Putamen (tissue), 1 donor: ENCODE results near the gene SNX33.

Experiments used
- DNase-seq: peaks from one replicate; pipeline ENCODE4 v3.0.0-alpha.2; 2016; ENCODE audit warnings: low spot score

SNX33 gene

GRCh38 chr15:75641603-75642002 is 6.1 kb upstream of the SNX33 start:
- no peak for DNase-seq

- DNase-seq, result no peak
Observed at GRCh38 chr15:75644376-75644775, 3.3 kb upstream of the SNX33 start.

GRCh38 chr15:75646112-75646943 is 1.4 kb upstream of the SNX33 start:
- no peak for DNase-seq

- DNase-seq, result no peak
Observed at GRCh38 chr15:75646944-75647364, 758 bp upstream of the SNX33 start.

- no peak for DNase-seq
Observed at GRCh38 chr15:75648156-75649000, 666 bp downstream of the SNX33 start.

GRCh38 chr15:75649045-75649761 is 1.5 kb downstream of the SNX33 start:
- no peak for DNase-seq

- DNase-seq, result no peak
Observed at GRCh38 chr15:75649848-75650247, 2.1 kb downstream of the SNX33 start.

GRCh38 chr15:75650908-75651809 is 3.4 kb downstream of the SNX33 start:
- no peak for DNase-seq

GRCh38 chr15:75651810-75652543 is 4.3 kb downstream of the SNX33 start:
- no peak for DNase-seq

- DNase-seq, result no peak
Observed at GRCh38 chr15:75653347-75653913, 5.7 kb downstream of the SNX33 start.

GRCh38 chr15:75654201-75654907 is 6.6 kb downstream of the SNX33 start:
- DNase-seq, result no peak

GRCh38 chr15:75655931-75656330 is 8.2 kb downstream of the SNX33 start:
- DNase-seq, result no peak

- no peak for DNase-seq
Observed at GRCh38 chr15:75656331-75656730, 8.6 kb downstream of the SNX33 start.

- no peak for DNase-seq
Observed at GRCh38 chr15:75656813-75657212, 9.1 kb downstream of the SNX33 start.

- DNase-seq, result no peak
Observed at GRCh38 chr15:75659141-75659771, 11.5 kb downstream of the SNX33 start.

- no peak for DNase-seq
Observed at GRCh38 chr15:75659928-75660645, 12.4 kb downstream of the SNX33 start.

GRCh38 chr15:75661100-75661755 is 13.5 kb downstream of the SNX33 start:
- no peak for DNase-seq

GRCh38 chr15:75661756-75662140 is 14.0 kb downstream of the SNX33 start:
- DNase-seq, result no peak
